GM21528 (cell line): ENCODE data around the gene COL18A1.
"Not testable (repeated sequence)": the region's sequence is repeated elsewhere in the genome, so short reads cannot be mapped to it uniquely, and the experiment has no call there.

Source experiments
- ATAC-seq: cut with Tn5 transposase; IDR thresholded peaks from one replicate; pipeline ENCODE4 v1.9.1; 2021; ENCODE audit warnings: mild to moderate bottlenecking, moderate library complexity; ENCODE audit not compliant: unreplicated experiment, low FRiP score

COL18A1 gene

DNA sequence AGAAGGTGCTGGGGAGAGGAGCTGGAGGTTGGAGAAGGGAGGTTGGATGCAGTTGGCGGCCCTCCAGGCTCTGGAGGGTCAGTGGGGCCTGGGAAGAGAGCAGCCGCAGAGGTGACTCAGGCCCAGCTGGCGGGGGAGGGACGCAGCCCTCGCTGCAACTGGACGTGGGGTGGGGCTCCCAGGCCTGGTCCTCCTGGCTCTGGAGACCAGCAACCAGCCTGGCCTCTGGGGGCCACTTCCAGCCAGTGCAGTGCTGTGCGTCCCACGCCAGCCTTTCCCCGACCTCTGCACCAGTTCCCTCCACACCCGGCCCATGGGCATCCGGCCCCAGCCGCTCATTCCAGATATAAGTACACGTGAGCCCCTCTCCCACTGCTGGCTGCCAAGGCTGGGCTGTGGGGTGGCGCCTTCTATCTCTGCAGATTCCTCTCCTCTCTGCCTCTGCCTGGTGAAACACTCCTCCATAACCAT, 38.0 kb upstream of the COL18A1 start:
- ATAC-seq: no peak

DNA sequence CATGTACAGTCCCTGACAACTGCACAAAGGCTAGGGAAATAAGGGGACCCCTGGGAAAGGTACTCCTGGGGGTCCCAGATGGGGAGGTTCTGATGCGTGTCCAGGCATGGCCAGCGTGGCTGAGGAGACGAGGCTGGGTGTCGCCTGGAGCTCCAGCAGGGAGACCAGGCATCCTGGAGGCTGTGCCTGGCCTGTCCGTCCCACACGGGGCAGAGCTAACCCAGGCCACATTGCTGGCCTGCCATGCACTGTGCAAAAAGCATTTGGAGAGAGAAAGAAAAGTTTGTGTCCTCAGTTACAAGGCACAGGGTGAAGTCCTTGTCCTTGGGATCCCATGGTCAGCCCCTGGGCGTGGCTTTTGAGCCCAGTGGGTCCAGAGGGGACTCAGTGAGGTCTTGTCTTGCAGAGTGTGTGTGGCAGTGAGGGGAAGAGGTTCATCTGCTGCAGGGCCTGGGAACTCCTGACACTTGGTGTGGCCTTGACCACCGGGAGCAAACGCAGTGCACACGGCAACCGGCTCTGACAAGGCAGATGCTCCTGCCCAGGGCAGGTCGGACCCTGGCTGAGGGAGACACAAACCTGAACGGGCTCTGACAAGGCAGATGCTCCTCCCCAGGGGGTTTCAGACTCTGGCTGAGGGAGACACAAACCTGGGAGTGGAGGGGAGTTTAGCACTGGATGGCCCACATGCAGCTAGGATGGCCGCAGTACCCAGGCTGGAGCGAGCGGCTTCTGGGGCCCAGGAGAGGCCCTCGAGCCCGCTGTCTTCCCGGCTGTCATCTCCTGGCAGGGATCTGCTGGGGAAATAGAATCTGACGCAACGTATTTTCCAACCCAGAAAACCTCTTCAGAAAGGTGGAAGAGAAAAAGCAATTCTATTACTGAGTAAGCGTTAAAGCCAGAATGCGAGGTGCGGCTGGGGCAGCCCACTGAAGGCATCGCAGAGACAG, 37.3 kb upstream of the COL18A1 start:
- no peak for ATAC-seq

DNA sequence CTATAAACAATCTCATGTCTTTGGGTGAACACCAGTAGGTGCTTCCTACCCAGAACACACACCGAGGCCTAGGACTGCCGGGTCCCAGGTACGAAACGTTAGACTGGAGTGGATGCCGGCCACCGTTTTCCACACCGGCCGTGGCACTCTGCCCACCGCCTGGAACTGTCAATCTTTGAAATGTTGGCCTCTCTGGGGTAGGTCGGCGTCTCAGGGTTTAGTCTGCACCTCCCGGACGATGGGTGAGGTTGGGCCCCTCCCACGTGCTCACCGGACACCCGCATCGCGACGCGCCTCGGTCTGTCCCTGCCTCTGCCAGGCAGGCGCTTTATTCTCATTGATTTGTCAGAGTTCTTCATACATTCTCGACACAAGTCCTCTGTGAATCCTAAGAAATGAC, 35.9 kb upstream of the COL18A1 start:
- not testable (repeated sequence) for ATAC-seq

DNA sequence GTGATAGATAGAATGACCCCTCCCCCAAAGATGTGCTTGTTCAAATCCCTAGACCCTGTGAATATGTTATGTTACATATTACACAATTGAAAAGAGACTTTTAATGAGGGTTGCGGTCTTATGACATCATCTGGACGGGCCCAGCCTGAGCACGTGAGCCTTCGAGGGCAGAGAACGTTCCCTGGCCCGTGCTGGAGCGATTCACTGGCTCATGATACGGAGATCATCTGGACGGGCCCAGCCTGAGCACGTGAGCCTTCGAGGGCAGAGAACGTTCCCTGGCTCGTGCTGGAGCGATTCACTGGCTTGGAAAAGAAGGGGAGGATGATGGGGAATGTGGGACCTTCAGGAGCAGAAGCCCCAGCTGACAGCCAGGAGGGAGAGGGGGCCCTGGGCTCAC, 34.4 kb upstream of the COL18A1 start:
- ATAC-seq: no peak

DNA sequence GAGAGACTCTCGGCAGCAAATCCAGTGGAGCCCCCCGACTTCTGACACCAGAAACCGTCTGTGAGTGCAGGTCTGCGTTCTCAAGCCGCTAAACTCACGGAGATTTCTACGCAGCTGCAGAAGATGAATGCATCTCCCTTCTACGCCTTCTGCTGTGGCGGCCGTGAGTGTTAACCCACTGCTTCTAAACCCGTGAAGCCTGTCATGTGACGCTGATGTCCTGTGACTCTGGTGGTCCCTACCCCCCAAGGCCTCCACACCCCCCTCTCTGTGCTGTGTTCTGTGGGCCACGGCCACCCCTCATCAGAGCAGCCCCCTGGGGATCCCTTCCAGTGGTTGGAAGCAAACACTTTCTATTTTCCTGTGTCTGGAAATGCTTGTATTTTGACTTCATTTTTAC, 33.9 kb upstream of the COL18A1 start:
- ATAC-seq: no peak

DNA sequence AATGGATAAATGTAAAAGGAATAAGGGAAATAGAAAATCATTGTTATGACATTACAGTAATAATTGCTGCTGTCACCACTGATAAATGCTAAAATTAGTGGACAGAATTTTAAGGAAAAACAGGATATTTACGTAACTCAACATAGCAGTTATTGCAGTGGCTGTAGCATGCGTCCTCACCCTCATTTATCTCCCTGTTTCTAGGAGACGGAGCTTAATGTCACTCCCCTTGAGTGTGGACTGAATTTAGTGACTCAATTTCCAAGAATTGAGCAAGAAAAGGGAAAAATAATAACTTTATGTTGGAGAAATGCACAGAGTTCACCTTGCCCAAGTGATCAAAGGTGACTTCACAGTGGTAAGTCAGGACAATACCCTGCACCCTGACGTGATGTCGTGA, 33.3 kb upstream of the COL18A1 start:
- ATAC-seq: no peak

DNA sequence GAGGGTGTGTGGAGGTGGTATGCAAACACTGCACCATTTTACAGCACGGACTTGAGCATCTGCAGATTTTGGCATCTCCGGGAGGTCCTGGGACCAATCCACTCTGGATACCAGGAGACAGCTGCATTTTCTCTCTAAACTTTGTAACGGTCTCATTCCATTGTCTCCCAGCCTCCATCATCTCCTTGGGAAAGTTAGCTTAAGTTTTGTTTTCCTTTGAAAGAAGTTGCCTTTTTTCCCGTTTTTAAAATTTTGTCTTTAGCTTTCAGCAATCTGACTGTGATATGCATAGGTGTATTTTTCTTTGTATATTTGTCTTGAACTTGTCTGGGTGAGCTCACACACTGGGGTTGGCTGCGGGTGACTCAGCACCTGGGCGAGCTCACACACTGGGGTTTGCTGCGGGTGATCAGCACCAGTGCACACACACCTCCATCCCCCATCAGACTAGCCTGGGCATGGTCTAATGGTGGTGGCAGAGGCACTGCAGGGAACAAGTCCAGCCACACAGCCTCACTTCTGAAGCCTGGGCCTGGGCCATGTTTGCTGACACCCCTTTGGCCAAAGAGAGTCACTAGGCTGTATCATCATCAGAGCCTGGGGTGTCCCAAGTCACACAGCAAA, 32.1 kb upstream of the COL18A1 start:
- no peak for ATAC-seq

DNA sequence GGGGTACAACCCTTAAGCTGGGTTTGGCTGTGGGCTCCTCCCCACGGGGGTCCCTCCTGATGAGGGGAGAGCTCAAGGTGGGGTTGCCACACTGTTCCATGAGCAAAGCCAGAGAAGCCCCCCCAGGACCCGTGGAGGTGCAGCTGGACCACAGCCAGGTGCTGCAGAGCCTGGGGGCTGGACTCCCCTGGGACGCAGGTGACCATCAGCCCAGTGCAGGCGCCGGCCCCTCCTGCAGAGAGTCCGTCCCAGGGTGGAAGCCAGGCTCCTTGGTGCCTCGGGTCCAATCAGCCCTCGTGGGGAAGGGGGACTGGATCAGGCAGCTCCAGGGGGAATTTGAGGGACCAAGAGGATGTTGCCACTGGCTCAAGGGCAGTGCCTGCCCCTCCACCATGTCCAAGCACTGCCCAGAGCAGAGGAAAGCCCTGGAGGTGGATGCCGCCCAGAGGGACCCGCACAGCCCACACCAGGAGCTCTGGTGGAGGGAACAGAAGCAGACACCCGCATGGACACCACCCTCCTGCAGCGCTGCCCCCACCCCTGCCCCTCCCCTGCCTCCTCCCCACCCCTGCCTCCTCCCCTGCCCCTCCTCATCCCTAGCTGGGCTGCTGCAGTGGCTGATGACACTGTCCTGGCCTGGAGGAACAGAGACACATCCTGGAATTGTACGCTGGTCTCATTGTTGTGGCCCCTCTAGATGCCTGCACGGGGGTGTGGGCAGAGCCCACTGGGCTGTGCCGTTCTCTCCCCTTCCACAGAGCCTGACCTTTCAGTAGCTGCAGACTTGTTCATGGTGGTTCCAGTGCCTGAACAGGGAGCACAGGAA, 30.8 kb upstream of the COL18A1 start:
- ATAC-seq: no peak

DNA sequence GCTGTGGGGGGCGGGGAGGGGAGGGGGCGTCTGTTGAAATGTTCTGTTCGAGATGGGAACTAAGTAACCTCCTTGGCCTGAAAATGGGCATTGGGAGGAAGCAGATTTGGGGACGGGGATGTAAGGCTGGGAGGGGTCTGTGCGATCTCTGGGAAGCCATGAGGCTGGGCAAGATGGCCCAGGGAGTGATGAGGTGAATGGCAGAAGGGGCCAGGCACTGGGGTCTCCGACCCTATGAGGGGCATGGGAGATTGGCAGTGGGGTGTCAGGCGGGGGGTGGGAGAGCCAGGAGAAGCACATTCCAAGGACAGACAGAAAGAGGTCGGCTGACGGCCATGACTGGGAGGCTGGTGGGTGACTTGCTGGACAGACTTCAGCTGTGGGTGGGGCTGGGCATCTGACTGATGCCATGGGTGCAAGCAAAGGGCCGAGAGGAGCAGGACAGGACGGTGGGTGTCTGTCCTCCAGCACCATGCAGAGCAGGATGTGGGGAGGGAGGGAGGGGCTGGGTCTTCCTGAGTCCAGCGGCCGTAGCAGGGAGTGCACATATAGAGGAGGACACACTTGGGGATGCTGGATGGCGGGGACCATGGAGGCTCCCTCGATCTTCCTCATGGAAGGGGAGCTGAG, 30.0 kb upstream of the COL18A1 start:
- ATAC-seq: no peak

DNA sequence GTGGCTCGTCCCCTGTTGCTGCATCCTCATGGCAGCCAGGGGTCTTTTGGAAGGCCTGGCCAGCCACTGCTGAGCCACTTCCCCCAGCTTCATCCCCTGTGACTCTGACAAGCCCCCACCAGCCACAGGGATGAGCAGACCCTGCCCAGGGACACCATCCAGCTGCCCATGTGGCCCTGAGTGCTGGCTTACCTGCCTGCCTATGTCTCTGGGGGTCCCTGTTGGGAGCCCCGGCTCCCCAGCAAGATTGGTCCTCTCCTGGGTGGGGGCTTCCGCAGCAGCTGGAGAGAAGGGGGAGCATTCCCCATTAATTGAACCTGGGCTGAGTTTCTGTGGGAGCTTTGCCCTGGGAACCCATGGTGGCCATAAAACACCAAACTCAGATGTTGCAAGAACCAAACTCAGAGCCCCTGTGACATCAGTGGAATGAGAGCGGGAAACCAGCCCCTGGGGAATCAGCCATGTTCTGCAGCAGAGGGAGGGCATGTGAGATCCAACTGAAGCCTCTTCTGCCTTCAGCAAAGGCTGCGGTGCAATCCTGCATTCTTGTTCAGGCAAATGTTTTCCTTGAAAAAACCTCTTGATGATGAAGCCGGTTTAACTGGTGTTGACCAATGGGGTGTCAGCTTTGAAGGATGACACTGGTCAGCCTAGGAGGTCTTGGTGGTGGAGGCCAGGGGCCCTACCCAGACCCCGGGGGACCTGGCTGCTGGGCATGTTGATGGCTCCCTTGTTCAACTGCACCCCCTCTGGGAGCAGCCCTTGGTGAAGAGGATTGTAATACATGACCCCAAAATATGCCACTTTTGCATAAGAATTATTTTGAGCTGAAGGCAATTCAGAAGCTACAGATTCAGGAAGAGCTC, 28.3 kb upstream of the COL18A1 start:
- ATAC-seq: no peak

DNA sequence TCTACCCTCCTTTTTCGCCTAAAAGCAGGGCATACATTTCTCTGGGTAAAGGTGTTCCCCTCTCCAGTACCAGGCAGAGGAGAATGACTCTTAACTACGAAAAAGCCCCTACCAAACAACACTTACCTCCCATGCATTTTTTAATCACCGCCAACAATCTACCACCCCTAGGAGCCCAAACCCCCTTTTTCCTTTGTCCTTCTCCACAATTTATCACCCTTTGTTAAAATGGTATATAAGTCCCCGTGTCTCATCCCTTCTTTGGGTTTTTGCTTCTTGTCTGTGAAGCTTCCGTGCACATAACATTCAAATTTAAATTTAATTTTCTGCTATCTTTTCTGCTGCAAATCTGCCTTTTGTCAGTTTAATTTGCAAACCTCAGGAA, 27.6 kb upstream of the COL18A1 start:
- no peak for ATAC-seq

DNA sequence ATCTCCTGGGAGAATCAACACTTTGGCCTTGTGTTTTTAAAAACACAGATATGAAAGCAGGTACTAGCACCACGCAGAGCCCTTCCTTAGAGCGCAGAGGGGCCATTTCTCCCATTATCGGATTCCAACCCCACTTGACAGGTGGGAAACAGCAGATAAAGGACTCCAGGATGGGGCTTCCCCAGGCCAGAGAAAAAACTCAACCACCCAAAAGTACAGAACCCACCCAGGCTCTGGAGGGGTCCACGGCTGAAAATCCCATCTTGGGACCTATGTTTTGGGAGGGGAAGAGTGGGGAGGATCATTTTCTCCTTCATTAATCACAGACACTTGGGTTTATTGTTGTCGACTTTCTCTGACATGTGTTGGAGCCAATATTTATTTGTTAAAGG, 27.1 kb upstream of the COL18A1 start:
- no peak for ATAC-seq

DNA sequence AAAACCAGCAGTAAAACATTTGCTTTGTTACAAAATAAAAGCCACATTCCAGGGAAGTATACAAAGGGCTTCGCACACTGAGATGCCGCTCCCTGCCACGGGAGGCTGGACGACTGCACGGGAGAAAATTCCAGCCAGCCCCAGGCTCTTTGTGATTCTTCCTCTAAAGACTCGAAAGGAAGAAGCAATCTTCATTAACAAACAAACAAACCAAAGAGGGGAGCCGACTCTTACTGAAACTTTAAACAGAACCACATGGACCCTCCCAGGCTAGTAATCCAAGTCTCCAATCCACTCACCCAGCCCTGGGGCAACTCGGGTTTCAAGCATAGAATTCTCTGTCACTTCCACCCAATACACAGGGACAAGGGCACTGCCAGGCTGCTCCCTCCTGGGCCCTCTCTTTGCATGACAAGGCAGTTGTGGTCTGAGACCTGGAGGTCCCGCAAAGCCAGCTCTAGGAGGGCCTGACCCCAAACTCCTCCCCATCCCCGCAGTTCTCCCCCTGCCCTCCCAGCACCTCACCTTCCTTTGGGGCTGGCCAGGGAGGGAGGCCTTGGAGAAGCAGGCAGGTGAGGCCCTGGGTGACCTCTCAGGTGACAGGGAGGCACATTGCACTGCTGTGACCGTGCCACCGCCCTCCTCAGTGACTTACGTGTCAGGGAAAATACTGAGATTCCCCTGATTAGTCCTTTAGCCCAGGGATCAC, 26.6 kb upstream of the COL18A1 start:
- ATAC-seq: no peak

DNA sequence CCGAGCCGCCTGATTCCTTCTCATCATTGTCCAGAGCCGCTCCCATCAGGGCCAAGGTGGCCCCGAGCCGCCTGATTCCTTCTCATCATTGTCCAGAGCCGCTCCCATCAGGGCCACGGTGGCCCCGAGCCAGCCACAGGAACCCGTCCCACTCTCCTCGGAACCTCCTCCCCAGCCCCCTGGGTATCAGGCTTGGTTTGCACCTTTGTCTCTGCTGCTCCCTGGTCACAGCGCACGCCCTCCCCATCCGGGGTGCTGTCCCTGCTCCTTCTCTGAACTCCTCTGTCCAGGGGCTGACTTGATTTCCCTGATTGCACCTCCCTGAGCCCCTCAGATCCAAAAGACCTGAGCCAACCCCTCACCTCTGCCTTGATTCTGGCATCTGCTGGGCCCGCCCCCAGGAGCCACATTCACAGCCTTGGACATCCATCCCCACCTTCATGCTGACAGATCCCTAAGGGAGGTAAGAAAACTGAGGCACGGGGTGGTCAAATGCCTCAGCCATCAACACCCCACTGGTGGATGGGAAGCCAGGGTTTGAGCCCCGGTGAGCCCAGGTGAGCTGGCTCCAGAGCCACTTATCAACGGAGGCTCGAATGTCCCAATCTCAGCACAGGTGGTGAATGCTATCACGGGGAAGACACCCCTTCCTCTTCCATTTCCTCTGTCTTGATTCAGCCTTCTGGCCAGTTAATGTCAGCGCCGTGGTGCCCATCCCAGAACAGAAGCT, 25.6 kb upstream of the COL18A1 start:
- ATAC-seq: no peak

DNA sequence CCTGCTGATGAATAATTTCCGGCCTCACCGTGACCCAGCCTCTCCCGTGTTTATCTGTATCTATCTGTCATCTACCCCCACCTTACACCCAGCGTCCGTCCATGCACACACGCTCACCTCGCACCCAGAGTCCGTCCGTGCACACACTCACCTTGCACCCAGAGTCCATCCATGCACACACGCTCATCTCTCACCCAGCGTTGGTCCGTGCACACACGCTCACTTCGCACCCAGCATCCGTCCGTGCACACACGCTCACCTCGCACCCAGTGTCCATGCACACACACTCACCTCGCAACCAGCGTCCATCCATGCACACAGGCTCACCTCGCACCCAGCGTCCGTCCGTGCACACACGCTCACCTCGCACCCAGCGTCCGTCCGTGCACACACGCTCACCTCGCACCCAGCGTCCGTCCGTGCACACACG, 25.0 kb upstream of the COL18A1 start:
- no peak for ATAC-seq

DNA sequence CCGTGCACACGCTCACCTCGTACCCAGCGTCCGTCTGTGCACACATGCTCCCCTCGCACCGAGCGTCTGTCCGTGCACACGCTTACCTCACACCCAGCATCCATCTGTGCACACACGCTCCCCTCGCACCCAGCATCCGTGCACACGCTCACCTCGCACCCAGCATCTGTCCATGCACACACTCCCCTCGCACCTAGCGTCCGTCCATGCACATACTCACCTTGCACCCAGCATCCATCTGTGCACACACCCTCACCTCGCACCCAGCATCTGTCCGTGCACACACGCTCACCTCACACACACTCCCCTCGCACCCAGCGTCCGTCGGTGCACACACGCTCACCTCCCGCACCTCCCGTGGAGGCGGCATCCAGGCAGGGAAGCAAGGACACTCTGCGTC, 24.4 kb upstream of the COL18A1 start:
- ATAC-seq: no peak

DNA sequence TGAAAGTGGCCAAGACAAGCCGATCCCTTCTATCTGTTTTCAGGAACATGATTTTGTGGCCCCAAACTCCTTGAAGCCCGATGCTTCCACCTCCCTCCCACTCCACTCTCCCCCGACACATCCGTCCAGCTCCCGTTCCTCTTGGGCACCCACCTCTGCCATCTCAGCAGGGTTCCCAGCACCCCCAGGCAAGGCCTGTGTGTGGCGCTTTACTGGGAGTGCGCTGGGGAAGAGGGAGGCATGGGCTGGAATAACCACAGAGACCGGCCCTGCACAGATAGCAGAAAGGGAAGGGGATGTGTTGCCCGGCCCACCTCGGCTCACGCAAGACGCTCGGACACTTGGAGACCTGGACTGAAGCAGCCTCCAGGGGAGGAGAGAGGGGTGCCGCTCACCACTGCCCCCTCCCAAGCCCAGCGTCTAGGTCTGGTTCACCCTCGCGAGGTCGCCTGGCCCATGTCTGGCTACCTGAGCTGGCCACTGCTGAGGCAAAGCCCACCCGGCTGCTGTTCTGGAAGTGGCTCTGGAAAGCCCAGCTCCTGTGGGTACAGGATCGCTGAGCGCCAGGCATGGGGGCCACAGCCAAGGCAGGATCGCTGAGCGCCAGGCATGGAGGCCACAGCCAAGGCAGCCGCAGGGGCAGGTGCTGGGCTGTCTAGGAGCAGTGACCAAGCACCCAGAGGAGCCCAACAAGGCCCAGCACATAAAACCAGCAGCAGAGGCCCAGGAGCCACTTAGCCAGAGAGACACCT, 23.8 kb upstream of the COL18A1 start:
- no peak for ATAC-seq
